SK-N-SH treated with all-trans-retinoic acid at 6 μM for 48 hours (cell line): ENCODE results near the gene KCNMA1.

Source experiments
- ATAC-seq: fragments of 200-7000 bp; cut with Tn5 transposase; 3 replicates; pipeline ENCODE4 v1.9.1; 2020; ENCODE audit warnings: mild to moderate bottlenecking, moderate library complexity
- ARNTL ChIP-seq: fragments of 450-650 bp; formaldehyde crosslinking; IDR thresholded peaks from 2 replicates; pipeline ENCODE4 v1.5.0; 2020; ENCODE audit warnings: low read depth, mild to moderate bottlenecking, moderate library complexity, borderline replicate concordance
- BACH2 ChIP-seq: fragments of 250-450 bp; sonication (Bioruptor Pico); IDR thresholded peaks from 2 replicates; pipeline ENCODE4 v1.9.0; 2021; ENCODE audit warnings: mild to moderate bottlenecking, borderline replicate concordance
- CREB5 ChIP-seq: fragments of 250-450 bp; sonication (Bioruptor Pico); IDR thresholded peaks from 2 replicates; pipeline ENCODE4 v1.5.1; 2020; ENCODE audit warnings: low read depth, mild to moderate bottlenecking, moderate library complexity
- CSDC2 ChIP-seq: fragments of 250-450 bp; sonication (Bioruptor Pico); IDR thresholded peaks from 2 replicates; pipeline ENCODE4 v1.5.0; 2020; ENCODE audit warnings: mild to moderate bottlenecking, moderate library complexity
- CSRNP3 ChIP-seq: fragments of 250-450 bp; sonication (Bioruptor Pico); IDR thresholded peaks from 2 replicates; pipeline ENCODE4 v1.5.1; 2021; ENCODE audit warnings: mild to moderate bottlenecking, moderate library complexity
- ESRRG ChIP-seq: fragments of 250-450 bp; sonication (Bioruptor Pico); IDR thresholded peaks from 2 replicates; pipeline ENCODE4 v1.6.1; 2021; ENCODE audit warnings: mild to moderate bottlenecking
- GLIS3 ChIP-seq: fragments of 250-450 bp; sonication (Bioruptor Pico); IDR thresholded peaks from 2 replicates; pipeline ENCODE4 v1.5.0; 2020; ENCODE audit warnings: mild to moderate bottlenecking, moderate library complexity
- ISL1 ChIP-seq: fragments of 250-450 bp; sonication (Bioruptor Pico); IDR thresholded peaks from 2 replicates; pipeline ENCODE4 v2.1.2; 2022; ENCODE audit warnings: mild to moderate bottlenecking, moderate library complexity
- OSR1 ChIP-seq: fragments of 250-450 bp; sonication (Bioruptor Pico); IDR thresholded peaks from 2 replicates; pipeline ENCODE4 v1.8.0; 2022; ENCODE audit warnings: moderate library complexity, mild to moderate bottlenecking, inconsistent platforms
- PPARA ChIP-seq: fragments of 250-450 bp; sonication (Bioruptor Pico); IDR thresholded peaks from 2 replicates; pipeline ENCODE4 v1.5.0; 2020; ENCODE audit warnings: mild to moderate bottlenecking, borderline replicate concordance
- RARB ChIP-seq: fragments of 250-450 bp; sonication (Bioruptor Pico); IDR thresholded peaks from 2 replicates; pipeline ENCODE4 v1.8.0; 2021; ENCODE audit warnings: mild to moderate bottlenecking, moderate library complexity
- SNAI2 ChIP-seq: fragments of 250-450 bp; sonication (Bioruptor Pico); IDR thresholded peaks from 2 replicates; pipeline ENCODE4 v1.5.0; 2020; ENCODE audit warnings: mild to moderate bottlenecking, moderate library complexity
- TCF4 ChIP-seq: fragments of 250-450 bp; sonication (Bioruptor Pico); IDR thresholded peaks from 2 replicates; pipeline ENCODE4 v1.8.0; 2021; ENCODE audit warnings: mild to moderate bottlenecking, moderate library complexity, borderline replicate concordance
- TSHZ2 ChIP-seq: fragments of 250-450 bp; sonication (Bioruptor Pico); IDR thresholded peaks from 2 replicates; pipeline ENCODE4 v1.5.0; 2020; ENCODE audit warnings: mild to moderate bottlenecking, moderate library complexity
- ZC3H10 ChIP-seq: fragments of 250-450 bp; sonication (Bioruptor Pico); IDR thresholded peaks from 2 replicates; pipeline ENCODE4 v1.5.1; 2021; ENCODE audit warnings: mild to moderate bottlenecking, moderate library complexity
- ZFP3 ChIP-seq: fragments of 250-450 bp; sonication (Bioruptor Pico); IDR thresholded peaks from 2 replicates; pipeline ENCODE4 v1.5.0; 2020; ENCODE audit warnings: mild to moderate bottlenecking, moderate library complexity
- ZFP30 ChIP-seq: fragments of 450-650 bp; formaldehyde crosslinking; IDR thresholded peaks from 2 replicates; pipeline ENCODE4 v1.5.0; 2022; ENCODE audit warnings: mild to moderate bottlenecking, moderate library complexity
- ZNF565 ChIP-seq: fragments of 450-650 bp; formaldehyde crosslinking; conservative IDR thresholded peaks from 2 replicates; pipeline ENCODE4 v1.5.0; 2020; ENCODE audit warnings: low read depth, mild to moderate bottlenecking, moderate library complexity
- ZNF70 ChIP-seq: fragments of 450-650 bp; formaldehyde crosslinking; IDR thresholded peaks from 2 replicates; pipeline ENCODE4 v1.5.0; 2020; ENCODE audit warnings: mild to moderate bottlenecking, moderate library complexity
- ZNF8 ChIP-seq: fragments of 450-650 bp; formaldehyde crosslinking; IDR thresholded peaks from 2 replicates; pipeline ENCODE4 v1.5.0; 2020; ENCODE audit warnings: mild to moderate bottlenecking, moderate library complexity
- TF ChIP-seq, protein P1 (sequence below): fragments of 250-450 bp; sonication (Bioruptor Pico); IDR thresholded peaks from 2 replicates; pipeline ENCODE4 v1.8.0; 2021; ENCODE audit warnings: low read depth, mild to moderate bottlenecking, moderate library complexity, borderline replicate concordance

Gene KCNMA1

DNA sequence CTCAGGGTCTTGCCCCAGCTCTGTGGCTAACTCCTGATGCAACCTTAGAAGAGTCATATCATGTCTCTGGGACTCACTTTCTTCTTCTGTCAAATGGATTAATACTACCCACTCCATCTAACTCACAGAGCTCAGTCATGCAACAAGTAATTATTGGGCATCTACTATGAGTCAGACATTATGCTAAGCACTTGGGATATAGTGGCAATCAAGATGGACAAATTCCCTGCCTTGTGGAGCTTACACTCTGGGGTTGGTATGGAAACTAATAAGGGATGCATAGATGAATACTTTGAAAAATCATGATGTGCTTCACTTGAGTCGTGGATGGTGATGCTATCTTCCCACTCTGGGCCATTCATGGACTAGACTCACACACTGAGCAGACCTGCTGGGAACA lies 88.9 kb downstream of the KCNMA1 start:
- TF ChIP-seq ESRRG (CRISPR knock-in tag) (no peak), ZNF8 (CRISPR knock-in tag) (no peak), ZFP30 (CRISPR knock-in tag) (no peak), GLIS3 (CRISPR knock-in tag) (no peak), ZNF70 (no peak), ZC3H10 (CRISPR knock-in tag) (no peak), ZFP3 (no peak), OSR1 (CRISPR knock-in tag) (no peak), CREB5 (CRISPR knock-in tag) (no peak), CSDC2 (CRISPR knock-in tag) (no peak), CSRNP3 (no peak), ARNTL (CRISPR knock-in tag) (no peak), TCF4 (CRISPR knock-in tag) (no peak), ZNF565 (CRISPR knock-in tag) (no peak), BACH2 (CRISPR knock-in tag) (no peak)
- TF ChIP-seq, protein P1, sequence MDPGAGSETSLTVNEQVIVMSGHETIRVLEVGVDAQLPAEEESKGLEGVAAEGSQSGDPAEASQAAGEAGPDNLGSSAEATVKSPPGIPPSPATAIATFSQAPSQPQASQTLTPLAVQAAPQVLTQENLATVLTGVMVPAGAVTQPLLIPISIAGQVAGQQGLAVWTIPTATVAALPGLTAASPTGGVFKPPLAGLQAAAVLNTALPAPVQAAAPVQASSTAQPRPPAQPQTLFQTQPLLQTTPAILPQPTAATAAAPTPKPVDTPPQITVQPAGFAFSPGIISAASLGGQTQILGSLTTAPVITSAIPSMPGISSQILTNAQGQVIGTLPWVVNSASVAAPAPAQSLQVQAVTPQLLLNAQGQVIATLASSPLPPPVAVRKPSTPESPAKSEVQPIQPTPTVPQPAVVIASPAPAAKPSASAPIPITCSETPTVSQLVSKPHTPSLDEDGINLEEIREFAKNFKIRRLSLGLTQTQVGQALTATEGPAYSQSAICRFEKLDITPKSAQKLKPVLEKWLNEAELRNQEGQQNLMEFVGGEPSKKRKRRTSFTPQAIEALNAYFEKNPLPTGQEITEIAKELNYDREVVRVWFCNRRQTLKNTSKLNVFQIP (CRISPR knock-in tag): no peak
- ATAC-seq: no peak

DNA sequence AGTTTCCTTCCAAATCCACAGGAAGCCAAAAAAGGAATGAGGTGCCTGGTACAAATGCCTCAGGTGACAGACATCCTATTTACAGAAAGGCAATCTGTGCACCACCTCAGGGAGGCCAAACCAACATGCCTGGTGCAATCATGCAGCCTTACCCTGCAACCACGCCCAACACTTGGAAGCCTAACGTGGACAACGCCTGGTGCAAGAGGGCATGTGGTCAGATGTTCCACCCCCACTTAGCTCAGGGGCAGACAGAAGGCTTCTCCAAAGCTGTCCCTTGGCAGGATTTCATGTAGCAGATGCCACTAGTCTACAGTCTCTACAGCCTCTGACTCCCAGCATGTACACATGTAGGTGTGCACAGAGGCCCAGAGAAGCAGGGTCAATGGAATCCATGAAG lies 89.5 kb downstream of the KCNMA1 start:
- TF ChIP-seq RARB (CRISPR knock-in tag): no peak

DNA sequence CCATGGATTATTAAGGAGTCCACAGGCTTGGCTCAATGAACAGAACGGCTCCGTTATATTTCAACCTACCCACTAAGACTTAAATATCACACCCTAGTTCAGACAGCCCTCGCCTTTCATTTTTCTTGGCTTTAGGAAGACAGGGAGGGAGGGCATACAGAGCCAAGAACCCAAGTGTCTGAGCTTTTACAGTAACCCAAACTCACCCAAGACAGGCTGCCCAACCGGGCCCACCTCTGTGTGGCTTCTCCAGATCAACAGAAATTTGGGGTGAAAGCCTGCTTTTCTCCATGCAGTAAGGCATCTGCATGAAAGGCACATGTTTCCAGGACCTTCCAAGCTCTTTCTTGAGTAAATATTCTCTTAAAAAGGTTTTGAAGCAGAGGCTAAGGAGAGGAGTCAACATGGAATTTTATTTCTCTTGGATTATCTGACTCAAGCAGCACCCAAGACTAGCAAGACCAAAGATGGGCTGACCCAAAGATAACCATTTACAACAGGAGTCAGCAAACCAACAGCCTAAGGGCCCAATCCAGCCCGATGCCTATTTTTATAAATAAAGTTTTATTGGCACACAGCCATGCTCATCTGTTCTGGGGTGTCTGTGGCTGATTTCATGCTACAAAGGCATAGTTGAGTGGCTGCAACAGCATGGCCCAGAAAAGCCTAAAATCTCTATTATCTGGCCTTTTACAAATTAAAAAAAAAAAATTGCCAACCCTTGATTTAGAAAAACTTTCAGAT lies 90.1 kb downstream of the KCNMA1 start:
- TF ChIP-seq ZFP3: no peak
- TF ChIP-seq, protein P1 (CRISPR knock-in tag): no peak
- no peak for TF ChIP-seq ZFP30 (CRISPR knock-in tag)
- TF ChIP-seq ESRRG (CRISPR knock-in tag): no peak
- TF ChIP-seq ARNTL (CRISPR knock-in tag): no peak
- TF ChIP-seq CSDC2 (CRISPR knock-in tag): no peak
- TF ChIP-seq ZNF565 (CRISPR knock-in tag): no peak
- no peak for TF ChIP-seq ZC3H10 (CRISPR knock-in tag)
- no peak for TF ChIP-seq TSHZ2 (CRISPR knock-in tag)
- no peak for TF ChIP-seq ZNF8 (CRISPR knock-in tag)
- TF ChIP-seq PPARA: no peak
- TF ChIP-seq TCF4 (CRISPR knock-in tag): no peak
- no peak for TF ChIP-seq CSRNP3
- no peak for TF ChIP-seq SNAI2 (CRISPR knock-in tag)
- no peak for TF ChIP-seq ISL1 (CRISPR knock-in tag)
- TF ChIP-seq CREB5 (CRISPR knock-in tag): no peak
- TF ChIP-seq ZNF70: no peak
- ATAC-seq: no peak

More for the DNA sequence above, 89.5 kb downstream of the KCNMA1 start:
- ATAC-seq: no peak
